ENCODE measurements around the gene SETSIP. TPM values are rescaled to one million over a fixed set of nuclear protein-coding genes. Genes with fewer than 3 reads are reported as not detected.
A peak's percentile ranks its signal among the peaks of the same experiment; 100 is the strongest.

SETSIP gene
- total RNA-seq, 1 experiment from 2014 or later, result not detected

GRCh38 chr1:92065042-92065441 lies 10.2 kb downstream of the SETSIP start:
- in situ Hi-C loops (cut with HindIII; ENCODE audit: low pct_unique_long_range_greater_than_20kb, low sequenced_read_pairs) (no loop called here), intact Hi-C loops (cut with micrococcal nuclease; ENCODE audit: unreplicated experiment) (no loop called here)
- TF ChIP-seq REST (IDR thresholded peaks at IDR 0.05; ENCODE audit: insufficient read depth in 1 of 2, low read depth in 2 of 2, low read length in 1 of 2) (no peak), SIN3A (IDR thresholded peaks at IDR 0.05; ENCODE audit: borderline replicate concordance, insufficient read depth, low read depth, low read length) (no peak), POLR2AphosphoS5 (IDR thresholded peaks at IDR 0.05; ENCODE audit: low read depth, low read length) (no peak), TCF7L2 (IDR thresholded peaks at IDR 0.05; ENCODE audit: low read depth, low read length) (no peak)
- TF ChIP-seq, protein P1, sequence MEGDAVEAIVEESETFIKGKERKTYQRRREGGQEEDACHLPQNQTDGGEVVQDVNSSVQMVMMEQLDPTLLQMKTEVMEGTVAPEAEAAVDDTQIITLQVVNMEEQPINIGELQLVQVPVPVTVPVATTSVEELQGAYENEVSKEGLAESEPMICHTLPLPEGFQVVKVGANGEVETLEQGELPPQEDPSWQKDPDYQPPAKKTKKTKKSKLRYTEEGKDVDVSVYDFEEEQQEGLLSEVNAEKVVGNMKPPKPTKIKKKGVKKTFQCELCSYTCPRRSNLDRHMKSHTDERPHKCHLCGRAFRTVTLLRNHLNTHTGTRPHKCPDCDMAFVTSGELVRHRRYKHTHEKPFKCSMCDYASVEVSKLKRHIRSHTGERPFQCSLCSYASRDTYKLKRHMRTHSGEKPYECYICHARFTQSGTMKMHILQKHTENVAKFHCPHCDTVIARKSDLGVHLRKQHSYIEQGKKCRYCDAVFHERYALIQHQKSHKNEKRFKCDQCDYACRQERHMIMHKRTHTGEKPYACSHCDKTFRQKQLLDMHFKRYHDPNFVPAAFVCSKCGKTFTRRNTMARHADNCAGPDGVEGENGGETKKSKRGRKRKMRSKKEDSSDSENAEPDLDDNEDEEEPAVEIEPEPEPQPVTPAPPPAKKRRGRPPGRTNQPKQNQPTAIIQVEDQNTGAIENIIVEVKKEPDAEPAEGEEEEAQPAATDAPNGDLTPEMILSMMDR (IDR thresholded peaks at IDR 0.05), result 0 out of 2 replicates have a peak, but pooled peaks have one; percentile 28
- no peak overlapping the region for H3K4me3 ChIP-seq (ENCODE audit: low read depth in 2 of 2, low read length in 2 of 2)
- DNase-seq (ENCODE audit: low read depth, low spot score), result no peak
- POLR2A ChIA-PET, result no interaction called here
- no peak overlapping the region for H3K27ac ChIP-seq (ENCODE audit: low read length)
- CTCF ChIA-PET, result no interaction called here
- no peaks in the 10 kb centered on the region for H3K9me3 ChIP-seq (ENCODE audit: control insufficient read depth, insufficient read depth, low read depth, low read length)
- ATAC-seq, result no peak
- no TSS peak for BruUV-seq (replicated peaks)
- no peaks in the 10 kb centered on the region for H3K36me3 ChIP-seq (ENCODE audit: control insufficient read depth, insufficient read depth, low read length)
- no peaks in the 10 kb centered on the region for H3K4me1 ChIP-seq (ENCODE audit: control insufficient read depth, insufficient read depth, low read length)
- H3K27me3 ChIP-seq (ENCODE audit: control insufficient read depth, insufficient read depth, low read length), result no peaks in the 10 kb centered on the region

DNA sequence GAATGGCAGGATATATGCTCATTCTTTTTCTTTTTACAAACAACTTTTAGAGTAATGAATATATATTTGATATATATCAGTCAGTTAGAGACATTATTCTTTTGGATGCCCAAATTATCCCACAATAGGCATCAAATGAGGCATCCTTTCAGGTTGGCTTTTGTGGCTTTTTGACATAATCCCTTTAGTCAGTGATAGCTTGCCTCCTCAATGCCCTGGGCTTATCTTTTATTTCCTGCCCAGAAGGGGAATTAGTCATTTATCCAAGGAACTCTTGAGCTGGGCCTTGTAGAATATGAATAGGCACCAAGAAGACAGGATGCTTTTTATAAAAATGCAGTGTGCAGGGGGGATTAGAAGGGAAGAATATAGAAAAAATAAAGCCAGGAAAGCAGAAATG lies 23.3 kb downstream of the SETSIP start:
- no peaks in the 10 kb centered on the region for H3K4me1 ChIP-seq (ENCODE audit: control insufficient read depth, insufficient read depth, low read length)
- intact Hi-C loops (cut with micrococcal nuclease; ENCODE audit: unreplicated experiment), result no loop called here
- POLR2A ChIA-PET, result no interaction called here
- no peaks in the 10 kb centered on the region for H3K36me3 ChIP-seq (ENCODE audit: control insufficient read depth, insufficient read depth, low read length)
- in situ Hi-C loops (cut with HindIII; ENCODE audit: low pct_unique_long_range_greater_than_20kb, low sequenced_read_pairs), result no loop called here
- no peak for DNase-seq (ENCODE audit: low read depth, low spot score)
- H3K4me3 ChIP-seq (ENCODE audit: low read depth in 2 of 2, low read length in 2 of 2), result no peak overlapping the region
- CTCF ChIA-PET, result no interaction called here
- TF ChIP-seq REST (IDR thresholded peaks at IDR 0.05; ENCODE audit: insufficient read depth in 1 of 2, low read depth in 2 of 2, low read length in 1 of 2), result no peak
- TF ChIP-seq SIN3A (IDR thresholded peaks at IDR 0.05; ENCODE audit: borderline replicate concordance, insufficient read depth, low read depth, low read length), result no peak
- TF ChIP-seq TCF7L2 (IDR thresholded peaks at IDR 0.05; ENCODE audit: low read depth, low read length), result no peak
- TF ChIP-seq, protein P1 (IDR thresholded peaks at IDR 0.05), result no peak
- BruUV-seq (replicated peaks), result no TSS peak
- H3K9me3 ChIP-seq (ENCODE audit: control insufficient read depth, insufficient read depth, low read depth, low read length), result no peaks in the 10 kb centered on the region
- no peak overlapping the region for H3K27ac ChIP-seq (ENCODE audit: low read length)
- H3K27me3 ChIP-seq (ENCODE audit: control insufficient read depth, insufficient read depth, low read length), result no peaks in the 10 kb centered on the region
- no peak for ATAC-seq

Data from Panc1 (cell line).